EL (cell line): ENCODE results near the gene SLC39A3.
"Not testable (repeated sequence)": the region's sequence is repeated elsewhere in the genome, so short reads cannot be mapped to it uniquely, and the experiment has no call there.

Source experiments
- DNase-seq: peaks from one replicate; pipeline ENCODE4 v3.0.0-alpha.2; 2016

SLC39A3 gene

DNA sequence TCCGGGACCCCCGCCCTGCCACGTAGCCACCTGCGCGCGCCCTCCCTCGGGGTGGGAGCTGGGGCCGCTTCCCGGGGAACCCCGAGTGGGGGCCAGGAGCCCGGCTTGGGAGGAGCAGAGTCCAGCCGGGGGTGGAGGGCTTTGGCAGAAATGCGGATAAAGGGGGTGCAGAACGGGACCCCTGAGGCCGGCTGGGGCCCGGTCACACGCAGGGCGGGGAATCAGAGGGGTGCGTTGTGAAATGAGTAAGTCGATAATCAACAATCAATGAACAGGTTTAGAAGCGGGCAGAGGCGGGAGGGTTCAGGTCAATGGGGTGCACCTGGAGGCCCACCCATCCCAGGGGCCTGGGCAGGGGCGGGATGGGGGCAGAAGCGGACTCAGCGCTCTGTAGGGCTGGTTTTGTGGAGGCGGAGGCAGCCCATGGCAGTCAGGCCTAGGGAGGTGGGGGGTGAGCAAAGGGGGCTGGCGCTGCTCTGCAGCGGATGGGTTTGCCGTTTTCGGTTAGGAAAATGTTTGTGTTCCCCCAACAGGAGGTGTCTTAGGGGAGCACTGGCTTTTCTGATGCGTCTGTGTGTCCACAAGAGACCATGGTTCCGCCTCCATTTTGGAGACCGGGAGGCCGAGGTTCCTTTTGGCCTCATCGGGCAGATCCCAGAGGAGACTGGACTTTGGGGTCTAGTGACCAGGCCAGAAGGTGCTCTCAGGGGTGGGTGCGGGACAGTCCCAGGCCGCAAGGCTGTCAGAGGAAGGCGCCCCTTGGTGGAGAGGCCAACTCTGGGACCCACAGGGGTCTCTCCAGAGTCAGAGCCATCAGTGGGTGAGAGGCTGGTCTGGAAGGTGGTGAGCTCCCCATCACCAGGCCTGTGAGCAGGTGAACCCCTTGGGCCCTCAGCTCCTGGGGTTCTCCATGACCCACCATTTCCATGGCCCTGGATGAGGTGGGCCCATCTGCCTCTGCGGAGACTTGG is 18.0 kb downstream of the SLC39A3 start:
- DNase-seq = no peak

DNA sequence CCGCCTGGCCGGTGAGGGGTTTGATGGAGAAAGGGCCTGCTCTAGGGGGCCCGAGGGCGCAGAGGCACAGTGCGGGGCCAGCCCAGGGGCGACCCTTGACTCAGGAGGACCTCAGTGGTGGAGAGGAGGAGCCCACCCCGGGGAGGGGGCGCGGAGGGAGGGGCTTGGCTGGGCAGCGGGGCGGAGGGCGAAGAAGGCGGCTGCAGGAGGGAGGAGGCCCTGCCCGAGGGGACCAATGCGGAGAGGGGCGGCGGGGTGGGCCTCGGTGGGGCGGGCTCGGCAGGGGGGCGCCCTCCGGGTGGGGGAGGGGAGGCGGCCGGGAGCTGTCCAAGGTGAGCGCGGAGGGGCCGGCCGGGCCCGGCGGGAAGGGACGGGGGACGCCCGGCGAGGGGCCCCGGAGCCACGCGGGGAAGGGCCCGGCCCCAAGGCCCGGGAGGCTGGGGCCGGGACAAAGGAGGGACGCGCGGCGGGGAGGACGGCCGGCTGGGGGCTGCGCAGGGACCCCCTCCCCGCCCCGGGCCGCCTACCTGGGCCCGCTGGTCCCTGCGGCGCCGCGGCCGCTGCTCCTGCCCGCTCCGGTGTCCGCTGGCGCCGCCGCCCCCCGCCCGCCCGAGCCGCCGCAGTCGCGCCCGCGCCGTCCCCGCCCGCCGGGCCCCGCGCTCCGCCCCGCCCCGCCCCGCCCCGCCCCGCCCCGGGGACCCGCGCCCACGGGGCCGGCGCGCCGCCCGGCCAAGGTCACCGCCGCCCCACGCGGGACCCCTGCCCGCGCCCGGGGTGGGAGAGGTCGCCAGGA is 18.8 kb downstream of the SLC39A3 start, which contains the start of gene DIRAS1:
TSS of gene DIRAS1 (minus strand) at position 596 of the 793 bp plus-strand sequence. CDS start 3,566 bp downstream, outside the sequence.
- DNase-seq = no peak

DNA sequence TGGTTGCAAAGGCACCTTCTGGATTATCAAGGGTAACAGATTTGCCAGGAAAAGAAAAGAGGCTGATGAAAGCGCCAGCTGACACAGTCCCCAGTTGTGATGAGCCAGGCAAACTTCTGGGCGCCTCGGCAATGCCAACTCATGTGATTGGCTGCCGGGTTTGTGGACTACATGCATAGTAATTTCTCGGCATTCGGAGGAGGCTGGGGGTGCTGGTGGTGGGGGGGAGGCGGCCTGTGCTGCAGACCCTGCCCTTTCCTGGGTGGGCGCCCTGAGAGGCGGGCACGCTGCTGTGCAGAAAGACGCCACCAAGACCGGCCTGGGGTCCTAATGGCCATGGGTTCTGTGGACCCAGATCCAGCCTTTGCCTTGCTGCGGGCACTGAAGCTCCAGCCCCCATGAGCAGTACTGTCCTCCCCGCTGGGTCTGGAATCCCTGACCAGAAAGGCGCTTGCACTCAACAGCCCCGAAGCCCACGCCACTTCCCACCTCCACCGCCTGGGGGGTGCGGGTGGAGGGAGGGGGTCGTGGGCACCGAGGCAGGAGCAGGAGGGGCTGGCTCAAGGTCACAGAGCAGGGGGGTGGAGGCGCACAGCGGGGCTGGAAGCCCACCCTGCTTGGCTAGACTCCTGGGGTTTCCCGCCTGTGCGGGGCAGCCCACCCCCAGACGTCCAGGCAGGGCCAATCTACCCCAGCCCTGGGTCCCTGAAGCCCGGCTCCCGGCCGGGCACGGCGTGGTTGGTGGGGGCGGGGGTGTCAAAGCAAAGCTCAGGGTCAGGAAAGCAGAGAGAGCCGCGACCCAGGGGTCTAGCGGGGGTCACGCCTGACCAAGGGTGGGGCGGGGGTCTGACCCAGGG is 19.7 kb downstream of the SLC39A3 start:
- DNase-seq = peak; percentile 25

DNA sequence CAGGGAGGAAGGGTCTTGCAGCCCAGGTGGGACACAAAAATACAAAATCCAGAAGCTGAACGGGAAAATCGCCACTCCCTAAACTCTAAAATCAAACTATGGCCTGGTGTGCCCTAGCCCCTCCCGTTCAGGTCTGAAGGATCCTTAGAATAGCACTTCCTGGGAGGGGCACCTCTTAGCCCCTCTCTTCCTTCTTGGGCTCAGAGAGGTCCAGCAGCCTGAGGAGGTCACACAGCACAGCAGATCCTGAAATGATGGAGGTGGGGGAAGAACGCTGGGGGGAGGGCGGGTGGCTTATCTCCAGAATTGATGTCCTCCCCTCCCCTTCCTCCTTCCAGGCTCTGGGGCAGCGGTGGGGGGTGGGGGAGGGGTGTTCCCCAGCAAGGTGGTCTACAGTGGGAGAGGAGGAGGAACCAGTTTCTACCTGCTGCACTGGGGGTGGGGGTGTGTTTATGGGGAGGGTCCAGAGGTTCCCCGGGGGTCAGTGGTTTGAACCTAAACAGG is 20.5 kb downstream of the SLC39A3 start:
- no peak for DNase-seq

DNA sequence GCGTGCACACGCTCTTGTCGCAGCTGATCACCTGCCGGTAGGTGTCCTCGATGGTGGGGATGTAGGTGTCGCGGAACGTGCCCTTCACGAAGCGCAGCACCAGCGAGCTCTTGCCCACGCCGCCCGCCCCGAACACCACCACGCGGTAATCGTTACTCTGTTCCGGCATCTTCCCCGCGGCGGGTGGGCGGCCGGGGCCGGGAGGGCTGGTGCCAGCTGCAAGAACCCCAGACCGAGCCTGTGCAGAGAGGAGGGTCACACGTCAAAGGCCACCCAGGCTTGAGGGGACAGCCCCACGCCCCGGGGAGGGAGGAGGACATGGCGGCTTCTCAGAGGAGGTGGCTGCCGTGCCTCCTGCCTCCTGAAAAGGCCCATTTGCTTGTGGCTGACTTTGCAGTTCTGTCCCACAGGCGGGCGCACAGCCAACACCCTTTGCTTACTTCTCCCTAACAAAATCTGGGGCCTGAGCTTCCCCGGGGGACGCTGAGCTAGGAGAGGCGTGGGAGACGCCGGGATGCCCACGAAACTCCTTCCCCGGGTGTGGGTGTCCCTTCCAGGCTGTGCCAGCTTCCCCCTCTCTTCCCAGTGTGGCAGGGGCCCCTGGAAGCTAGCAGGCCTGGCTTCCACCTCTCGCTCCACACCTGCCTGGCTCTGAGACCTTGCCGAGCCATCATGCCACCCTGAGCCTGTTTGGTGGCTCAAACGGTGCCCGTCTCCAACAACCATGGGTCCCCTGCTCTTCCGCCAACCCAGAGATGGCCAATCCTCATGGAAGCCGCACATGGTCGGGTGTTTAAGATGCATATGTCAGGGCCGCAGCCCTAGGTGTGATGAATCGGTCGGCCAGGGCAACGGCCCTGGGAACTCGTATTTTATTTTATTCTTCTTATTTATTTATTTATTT is 21.9 kb downstream of the SLC39A3 start:
- DNase-seq = no peak

DNA sequence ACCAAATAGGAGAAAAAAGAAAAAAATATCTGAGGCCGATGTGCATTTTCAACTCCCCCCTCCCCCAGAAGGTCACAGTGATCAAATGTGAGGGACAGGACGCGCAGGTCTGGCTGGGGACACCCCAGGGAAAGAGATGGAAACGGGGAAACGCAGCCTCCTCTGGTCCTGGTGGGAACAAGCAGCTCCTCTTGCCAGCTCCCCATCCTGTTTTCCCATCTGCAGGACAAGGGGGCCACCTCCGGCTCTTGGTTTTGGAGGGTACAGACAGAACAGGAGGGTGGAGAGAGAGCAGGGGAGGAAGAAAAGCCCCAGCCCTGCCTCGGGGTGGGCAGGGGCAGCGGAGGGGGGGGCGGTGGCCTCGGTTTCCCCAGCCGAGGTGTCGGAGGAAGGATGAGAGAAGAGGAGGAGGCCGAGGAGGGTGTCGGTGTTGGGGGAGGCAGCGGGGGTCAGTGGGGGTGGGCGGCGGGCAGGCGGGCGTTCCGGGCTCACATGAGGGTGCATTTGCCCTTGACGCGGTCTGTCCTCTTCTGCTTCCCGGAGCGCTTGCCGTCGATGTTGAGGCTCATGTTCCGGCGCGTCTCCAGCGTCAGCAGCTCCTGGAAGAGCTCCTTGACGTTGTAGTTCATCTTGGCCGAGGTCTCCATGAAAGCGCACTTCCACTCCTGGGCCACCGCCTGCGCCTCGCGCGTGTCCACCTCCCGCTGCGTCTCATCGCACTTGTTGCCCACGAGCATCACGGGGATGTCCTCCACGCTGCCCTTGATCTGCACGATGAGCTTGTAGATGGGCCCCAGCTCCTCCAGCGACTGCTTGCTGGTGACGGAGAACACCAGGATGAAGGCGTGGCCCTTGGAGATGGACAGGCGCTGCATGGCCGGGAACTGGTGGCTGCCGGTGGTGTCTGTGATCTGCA is 22.8 kb downstream of the SLC39A3 start:
- DNase-seq = no peak

DNA sequence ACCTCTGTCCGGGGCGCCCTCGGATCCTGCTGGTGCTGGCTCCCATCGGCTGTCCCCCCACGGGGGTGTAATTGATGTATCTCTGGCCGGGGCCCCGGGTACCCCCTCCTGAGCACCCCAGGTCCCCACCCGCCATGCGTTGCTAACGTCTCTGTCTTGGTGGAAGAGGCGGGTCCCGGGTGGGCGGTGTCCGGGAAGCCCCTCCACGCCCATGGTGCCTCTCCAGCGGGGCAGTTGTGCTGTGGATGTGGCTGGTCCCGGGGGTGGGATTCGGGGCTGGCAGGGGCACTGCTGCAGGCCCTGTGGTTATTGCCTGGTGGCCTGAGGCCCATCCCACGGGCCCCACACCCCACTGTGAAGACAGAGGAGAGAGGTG is 23.6 kb downstream of the SLC39A3 start:
- no peak for DNase-seq

DNA sequence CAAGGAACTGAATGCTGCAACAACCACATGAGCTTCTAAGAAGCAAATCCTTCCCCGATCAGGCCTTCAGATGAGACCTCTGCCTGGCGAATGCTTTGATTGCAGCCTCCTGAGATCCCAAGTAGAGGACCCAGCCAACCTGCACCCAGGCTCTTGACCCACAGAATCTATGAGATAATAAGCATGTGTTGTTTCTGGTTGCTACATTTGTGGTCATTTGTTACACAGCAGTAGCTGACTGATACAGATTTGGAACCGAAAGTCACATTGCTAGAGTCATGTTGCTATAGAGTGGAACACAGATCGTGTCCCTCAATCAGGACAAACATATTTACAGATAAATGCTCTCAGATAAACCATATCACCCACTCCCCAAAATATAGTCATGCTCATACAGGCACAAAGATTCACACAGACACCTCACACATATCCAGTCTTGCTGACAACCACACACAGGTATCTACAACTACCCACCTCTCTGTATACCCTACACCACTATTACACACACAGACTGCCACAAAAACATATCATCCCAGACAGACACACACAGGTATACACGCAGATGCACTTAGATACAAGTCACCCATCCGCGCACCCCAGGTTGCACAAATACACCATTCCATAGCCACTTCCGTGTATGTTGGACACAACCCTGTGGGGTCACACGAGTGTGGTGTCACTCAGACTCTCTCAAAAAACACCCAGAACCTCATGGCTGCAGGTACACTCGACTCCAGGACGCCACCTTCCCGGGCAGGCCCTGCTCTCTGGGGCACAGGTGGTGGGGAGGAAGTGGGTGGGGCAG is 24.1 kb downstream of the SLC39A3 start:
- DNase-seq = no peak

DNA sequence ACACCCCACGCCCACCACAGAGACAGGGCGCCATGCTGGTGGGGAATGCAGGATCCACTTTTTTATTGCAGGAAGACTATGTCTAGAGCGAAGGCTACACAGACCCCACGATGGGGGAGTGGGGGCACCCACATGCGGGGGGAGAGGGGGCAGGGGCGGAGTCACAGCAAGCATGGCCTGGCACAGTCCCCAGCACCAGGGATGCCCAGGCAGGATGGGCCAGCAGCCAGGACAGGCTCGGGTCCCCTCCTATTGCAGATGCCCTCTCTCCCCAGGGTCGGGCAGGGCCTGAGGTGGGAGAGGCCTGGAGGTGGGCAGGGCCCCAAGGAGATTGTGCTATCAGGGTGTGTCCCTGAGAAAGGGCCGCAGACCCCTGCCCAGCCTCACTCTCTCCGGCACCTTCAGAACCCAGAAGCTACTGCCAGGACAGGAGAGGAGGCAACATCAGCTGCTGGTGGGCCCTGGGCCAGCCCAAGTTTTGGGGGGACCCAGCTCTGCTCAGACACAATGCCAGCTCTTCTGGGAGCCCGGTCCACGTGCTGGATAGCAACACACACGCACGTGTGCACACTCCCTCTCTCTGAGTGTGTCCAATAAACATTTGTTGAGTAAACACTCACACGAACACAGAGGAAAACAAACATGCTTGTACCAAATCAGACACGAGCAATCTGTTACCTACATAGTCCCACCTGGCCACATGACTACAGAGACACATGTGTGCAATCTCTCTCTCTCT is 25.1 kb downstream of the SLC39A3 start:
- no peak for DNase-seq

DNA sequence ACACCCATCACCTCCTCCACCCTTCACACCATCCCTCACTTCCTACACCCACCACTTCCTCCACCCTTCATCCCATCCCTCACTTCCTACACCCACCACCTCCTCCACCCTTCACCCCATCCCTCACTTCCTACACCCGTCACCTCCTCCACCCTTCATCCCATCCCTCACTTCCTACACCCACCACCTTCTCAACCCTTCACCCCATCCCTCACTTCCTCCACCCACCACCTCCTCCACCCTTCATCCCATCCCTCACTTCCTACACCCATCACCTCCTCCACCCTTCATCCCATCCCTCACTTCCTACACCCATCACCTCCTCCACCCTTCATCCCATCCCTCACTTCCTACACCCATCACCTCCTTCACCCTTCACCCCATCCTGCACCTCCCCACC is 25.7 kb downstream of the SLC39A3 start:
- not testable (repeated sequence) for DNase-seq

DNA sequence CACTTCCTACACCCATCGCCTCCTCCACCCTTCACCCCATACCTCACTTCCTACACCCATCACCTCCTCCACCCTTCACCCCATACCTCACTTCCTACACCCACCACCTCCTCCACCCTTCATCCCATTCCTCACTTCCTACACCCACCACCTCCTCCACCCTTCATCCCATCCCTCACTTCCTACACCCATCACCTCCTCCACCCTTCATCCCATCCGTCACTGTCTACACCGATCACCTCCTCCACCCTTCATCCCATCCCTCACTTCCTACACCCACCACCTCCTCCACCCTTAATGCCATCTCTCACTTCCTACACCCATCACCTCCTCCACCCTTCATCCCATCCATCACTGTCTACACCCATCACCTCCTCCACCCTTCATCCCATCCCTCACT is 26.6 kb downstream of the SLC39A3 start:
- DNase-seq = not testable (repeated sequence)

DNA sequence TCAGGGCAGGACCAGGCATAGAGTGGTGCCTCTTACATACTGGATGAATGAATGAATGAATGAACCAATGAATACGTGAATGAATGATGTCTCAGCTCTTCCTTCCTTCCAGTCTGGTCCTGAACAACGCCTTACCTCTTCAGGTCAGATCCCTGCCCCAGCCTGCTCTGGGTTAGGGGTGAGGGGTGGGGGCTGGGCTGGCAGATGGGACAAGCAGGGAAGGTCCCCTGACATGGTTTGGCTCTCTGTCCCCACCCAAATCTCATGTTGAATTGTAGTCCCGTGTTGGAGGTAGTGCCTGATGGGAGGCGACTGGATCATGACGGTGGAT is 28.0 kb downstream of the SLC39A3 start:
- no peak for DNase-seq

DNA sequence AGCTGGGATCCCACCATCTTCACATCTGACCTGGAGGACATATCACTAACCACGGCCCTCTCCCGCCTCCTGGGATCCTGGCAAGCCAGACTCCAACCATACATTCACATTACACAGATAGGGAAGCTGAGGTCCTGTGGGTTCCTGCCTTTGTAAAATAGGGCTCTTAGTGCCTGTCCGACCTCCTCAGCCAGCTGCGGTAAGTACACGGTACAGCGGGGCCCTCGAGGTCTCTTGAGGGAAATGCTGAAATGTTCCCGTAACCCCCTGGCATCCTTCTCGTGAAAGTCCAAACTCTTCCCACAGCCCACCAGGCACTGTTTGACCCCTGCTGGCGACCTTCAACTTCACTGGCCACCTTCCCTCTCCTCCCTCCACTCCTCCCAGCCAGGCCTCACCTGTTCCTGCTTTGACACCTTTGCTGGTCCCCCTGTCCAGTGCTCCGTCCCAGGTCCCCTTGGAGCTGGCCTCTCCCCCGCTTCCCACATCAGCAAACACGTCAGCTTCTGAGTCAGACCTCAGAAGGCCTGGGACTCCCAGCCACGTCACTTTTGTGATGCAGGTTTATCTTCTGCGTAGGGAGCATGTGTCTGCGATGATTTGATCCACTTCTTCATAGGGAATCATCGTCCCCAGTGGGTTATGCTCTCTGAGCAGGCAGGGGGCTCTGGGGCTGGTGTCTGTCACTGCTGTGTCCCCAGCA is 28.5 kb downstream of the SLC39A3 start:
- peak; percentile 70 for DNase-seq

DNA sequence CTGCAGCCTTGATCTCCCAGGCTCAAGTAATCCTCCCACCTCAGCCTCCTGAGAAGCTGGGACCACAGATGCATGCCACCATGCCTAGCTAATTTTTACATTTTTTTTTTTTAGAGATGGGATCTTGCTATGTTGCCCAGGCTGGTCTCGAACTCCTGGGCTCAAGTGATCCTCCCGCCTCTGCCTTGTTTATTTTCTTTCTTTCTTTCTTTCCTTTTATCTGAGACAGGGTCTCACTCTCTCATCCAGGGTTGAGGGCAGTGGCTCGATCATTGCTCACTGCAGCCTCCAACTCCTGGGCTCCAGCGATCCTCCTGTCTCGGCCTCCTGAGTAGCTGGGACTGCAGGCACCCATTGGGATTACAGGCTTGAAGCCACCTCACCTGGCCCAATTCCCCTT is 33.6 kb downstream of the SLC39A3 start:
- no peak for DNase-seq

DNA sequence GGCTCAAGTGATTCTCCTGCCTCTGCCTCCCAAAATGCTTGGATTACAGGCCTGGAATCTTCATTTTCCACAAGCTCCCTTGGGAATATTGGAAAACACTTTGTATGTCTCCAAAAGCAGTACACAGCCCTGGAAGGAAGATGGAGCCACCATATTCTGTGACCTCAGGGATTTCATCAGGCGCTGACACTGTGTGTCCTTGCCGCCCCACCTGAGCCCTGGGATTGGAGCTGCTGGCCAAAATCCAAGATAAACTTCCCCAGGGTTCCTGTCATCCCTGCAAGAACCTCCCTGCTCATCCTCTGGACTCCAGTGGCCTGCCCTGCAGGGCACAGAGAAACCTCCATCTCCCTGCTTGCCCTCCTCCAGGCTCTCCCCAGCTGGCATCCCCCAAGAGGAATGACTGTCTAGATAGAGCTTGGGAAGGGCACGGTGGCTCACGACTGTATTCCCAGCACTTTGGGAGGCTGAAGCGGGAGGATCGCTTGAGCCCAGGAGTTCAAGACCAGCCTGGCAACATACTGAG is 36.1 kb downstream of the SLC39A3 start:
- no peak for DNase-seq

DNA sequence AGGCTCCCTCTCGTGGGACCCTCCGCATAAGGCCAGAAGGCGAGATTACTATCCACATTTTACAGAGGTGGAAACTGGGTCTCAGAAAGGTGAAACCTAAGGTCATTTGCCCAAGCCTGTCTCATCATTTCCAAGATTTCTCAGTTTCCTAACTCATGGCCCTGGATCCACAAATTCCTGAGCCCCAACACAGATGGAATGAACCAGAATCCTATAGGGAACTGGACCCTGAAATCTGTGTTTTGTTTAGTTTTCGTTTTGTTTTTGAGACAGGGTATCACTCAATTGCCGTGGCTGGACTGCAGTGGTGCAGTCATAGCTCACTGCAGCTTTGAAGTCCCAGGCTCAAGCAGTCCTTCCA is 36.8 kb downstream of the SLC39A3 start:
- DNase-seq = no peak

DNA sequence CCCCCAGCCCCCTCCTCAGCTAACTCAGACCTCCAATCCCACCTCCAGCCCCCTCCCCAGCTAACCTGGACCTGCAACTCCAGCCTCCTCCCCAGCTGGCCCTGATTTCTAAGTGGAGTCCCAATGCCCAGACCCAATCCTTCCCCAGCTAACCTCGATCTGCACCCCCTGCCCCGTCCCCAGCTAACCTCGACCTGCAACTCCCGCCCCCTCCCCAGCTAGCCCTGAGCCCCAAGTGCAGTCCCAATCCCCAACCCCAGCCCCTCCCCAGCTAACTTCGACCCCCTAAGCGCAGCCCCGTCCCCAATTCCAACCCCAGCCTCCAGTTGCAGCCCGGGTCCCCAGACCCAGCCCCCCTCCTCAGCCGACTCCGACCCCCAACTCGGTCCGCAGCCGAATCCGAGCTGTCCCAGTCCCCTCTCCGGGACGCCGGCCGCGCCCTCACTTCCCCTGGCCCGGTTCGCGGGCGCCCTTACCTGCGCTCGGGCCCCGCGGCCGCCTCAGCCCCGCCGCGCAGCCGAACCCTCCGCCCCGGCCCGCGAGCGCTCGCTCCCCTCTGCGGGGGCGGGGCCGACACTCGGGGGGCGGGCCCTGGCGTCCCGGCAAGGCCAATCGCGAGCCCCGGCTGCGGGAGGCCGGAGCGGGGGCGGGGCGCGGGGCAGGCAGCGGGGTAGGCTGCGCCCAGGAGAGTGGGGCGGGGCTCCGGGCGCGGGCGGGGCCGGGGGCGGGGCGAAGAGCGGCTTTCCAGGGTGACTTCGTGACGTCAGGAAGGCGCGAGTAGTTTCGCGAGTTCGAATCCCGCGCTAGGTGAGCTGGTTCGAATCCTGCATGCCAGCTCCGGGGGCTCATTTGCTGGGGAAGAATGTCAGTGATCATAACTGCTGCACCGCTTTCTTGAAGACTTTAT is 37.4 kb downstream of the SLC39A3 start, which contains the start of gene GNG7:
TSS of gene GNG7 (minus strand) at position 525 of the 907 bp plus-strand sequence. CDS start 182,006 bp downstream, outside the sequence.
- peak; percentile 84 for DNase-seq
